ENCODE data around the gene CAMKMT. TPM values are rescaled to one million over a fixed set of nuclear protein-coding genes. Genes with fewer than 3 reads are reported as not detected.
A peak's percentile ranks its signal among the peaks of the same experiment; 100 is the strongest.

CAMKMT gene
- total RNA-seq, 3 donors from 2014 or later (not counting 1 experiment from before 2014, with no cell fraction given) = 18.1 to 25.0 (median 20.6) TPM

DNA sequence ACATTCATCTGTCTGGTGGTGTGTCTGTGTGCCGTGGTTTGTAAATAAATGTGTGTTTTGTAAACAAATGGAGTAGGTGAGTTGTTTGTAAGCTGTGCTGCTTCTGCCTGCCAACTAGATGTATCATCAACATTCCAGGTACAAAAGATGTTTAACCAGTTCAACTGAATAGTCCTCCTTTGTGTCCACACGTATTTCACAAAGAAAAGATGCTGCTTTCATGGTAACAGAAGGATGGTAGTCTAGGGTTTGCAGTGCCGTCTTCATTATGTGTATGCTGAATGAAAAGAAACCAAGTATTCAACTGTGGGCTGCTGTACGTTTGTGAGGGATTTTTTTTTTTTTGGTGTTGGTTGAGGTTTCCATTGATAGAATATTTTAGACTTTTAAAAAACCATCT, 72.1 kb downstream of the CAMKMT start:
- whole genome bisulfite sequencing (ENCODE audit: insufficient coverage) = 73% methylated on average over 3 of the region's 4 CpGs

DNA sequence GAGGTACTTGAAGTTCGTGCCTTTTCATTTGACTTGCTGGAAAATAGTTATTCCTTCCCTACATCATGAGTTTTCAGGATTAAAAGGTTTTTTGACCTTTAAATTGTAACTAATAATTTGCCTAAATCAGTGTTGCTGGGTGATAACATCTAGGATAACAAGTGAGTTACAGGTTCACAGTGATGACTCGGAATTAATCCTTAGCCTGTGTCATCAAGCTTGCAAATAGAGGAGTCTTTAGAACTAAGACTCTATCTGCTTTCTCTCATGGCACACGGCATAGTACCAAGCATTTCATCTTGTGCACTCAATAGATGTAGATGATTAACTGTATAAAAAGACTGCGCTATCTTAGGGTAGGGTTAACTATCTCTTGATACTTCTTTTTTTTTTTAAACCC, 79.5 kb downstream of the CAMKMT start:
- ATAC-seq = no peak

More for the DNA sequence above, 72.1 kb downstream of the CAMKMT start:
- Histone ChIP-seq H3K4me1 (ENCODE audit: control insufficient read depth, insufficient read depth, low read length) (peaks cover 4% of the 10 kb centered on the region), H3K9me3 (ENCODE audit: control insufficient read depth, insufficient read depth, low read length) (no peaks in the 10 kb centered on the region), H3K4me3 (ENCODE audit: low read length) (no peak overlapping the region), H3K36me3 (ENCODE audit: control insufficient read depth, insufficient read depth, low read length) (no peaks in the 10 kb centered on the region), H3K27ac (ENCODE audit: low read length) (no peak overlapping the region), H3K27me3 (ENCODE audit: control insufficient read depth, insufficient read depth, low read length) (no peaks in the 10 kb centered on the region)
- DNase-seq (no peak), ATAC-seq (no peak)
- no peak overlapping the region for H3K4me3 Mint-ChIP-seq
- intact Hi-C loops (cut with micrococcal nuclease) = no loop called here
- TF ChIP-seq, protein P1, sequence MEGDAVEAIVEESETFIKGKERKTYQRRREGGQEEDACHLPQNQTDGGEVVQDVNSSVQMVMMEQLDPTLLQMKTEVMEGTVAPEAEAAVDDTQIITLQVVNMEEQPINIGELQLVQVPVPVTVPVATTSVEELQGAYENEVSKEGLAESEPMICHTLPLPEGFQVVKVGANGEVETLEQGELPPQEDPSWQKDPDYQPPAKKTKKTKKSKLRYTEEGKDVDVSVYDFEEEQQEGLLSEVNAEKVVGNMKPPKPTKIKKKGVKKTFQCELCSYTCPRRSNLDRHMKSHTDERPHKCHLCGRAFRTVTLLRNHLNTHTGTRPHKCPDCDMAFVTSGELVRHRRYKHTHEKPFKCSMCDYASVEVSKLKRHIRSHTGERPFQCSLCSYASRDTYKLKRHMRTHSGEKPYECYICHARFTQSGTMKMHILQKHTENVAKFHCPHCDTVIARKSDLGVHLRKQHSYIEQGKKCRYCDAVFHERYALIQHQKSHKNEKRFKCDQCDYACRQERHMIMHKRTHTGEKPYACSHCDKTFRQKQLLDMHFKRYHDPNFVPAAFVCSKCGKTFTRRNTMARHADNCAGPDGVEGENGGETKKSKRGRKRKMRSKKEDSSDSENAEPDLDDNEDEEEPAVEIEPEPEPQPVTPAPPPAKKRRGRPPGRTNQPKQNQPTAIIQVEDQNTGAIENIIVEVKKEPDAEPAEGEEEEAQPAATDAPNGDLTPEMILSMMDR (IDR thresholded peaks at IDR 0.05) = no peak
- H3K9me3 Mint-ChIP-seq = no peaks in the 10 kb centered on the region
- H3K36me3 Mint-ChIP-seq = no peaks in the 10 kb centered on the region
- no peaks in the 10 kb centered on the region for H3K27me3 Mint-ChIP-seq (ENCODE audit: low read depth in 2 of 2)
- H3K27ac Mint-ChIP-seq = peak overlapping the region in 1 of 2 donors; percentile 41
- H3K4me1 Mint-ChIP-seq = peaks cover 32 to 35% of the 10 kb centered on the region in 2 donors

DNA sequence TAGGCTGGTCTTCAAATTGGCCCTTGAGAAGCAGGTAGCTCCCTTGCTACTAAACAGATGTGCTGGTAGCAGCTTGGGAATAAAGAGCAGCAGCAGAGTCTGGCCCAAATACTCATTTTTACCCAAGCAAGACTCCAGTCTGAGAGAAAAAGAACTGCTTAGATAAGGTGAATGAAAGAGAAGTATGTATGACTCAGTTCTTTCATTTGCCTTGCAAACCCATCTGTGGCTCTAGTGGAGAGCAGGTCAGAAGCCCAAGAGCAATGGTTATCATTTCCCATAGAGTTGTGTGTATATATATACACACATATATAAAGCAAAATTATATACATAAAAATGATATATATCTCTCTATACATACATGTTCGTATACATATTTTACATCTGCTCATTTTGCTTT, 80.3 kb downstream of the CAMKMT start:
- intact Hi-C loops (cut with micrococcal nuclease) = no loop called here
- peaks cover 4 to 18% of the 10 kb centered on the region in 2 donors for H3K4me1 Mint-ChIP-seq
- DNase-seq (no peak), ATAC-seq (no peak)
- H3K27ac Mint-ChIP-seq = no peak overlapping the region
- H3K4me1 ChIP-seq (ENCODE audit: control insufficient read depth, insufficient read depth, low read length) = no peaks in the 10 kb centered on the region
- peaks cover 7% of the 10 kb centered on the region for H3K36me3 Mint-ChIP-seq
- no peaks in the 10 kb centered on the region for H3K9me3 ChIP-seq (ENCODE audit: control insufficient read depth, insufficient read depth, low read length)
- no peaks in the 10 kb centered on the region for H3K27me3 ChIP-seq (ENCODE audit: control insufficient read depth, insufficient read depth, low read length)
- no peak overlapping the region for H3K4me3 Mint-ChIP-seq
- TF ChIP-seq, protein P1 (IDR thresholded peaks at IDR 0.05) = no peak
- peaks cover 0 to 3% of the 10 kb centered on the region in 2 donors for H3K9me3 Mint-ChIP-seq
- H3K27ac ChIP-seq (ENCODE audit: low read length) = no peak overlapping the region
- no peaks in the 10 kb centered on the region for H3K36me3 ChIP-seq (ENCODE audit: control insufficient read depth, insufficient read depth, low read length)
- H3K4me3 ChIP-seq (ENCODE audit: low read length) = no peak overlapping the region
- H3K27me3 Mint-ChIP-seq (ENCODE audit: low read depth in 2 of 2) = no peaks in the 10 kb centered on the region
- 100% methylated on average over 1 of the region's 1 CpG for WGBS (ENCODE audit: insufficient coverage)

More for the DNA sequence above, 79.5 kb downstream of the CAMKMT start:
- 100% methylated on average over 2 of the region's 4 CpGs for WGBS (ENCODE audit: insufficient coverage)
- Histone ChIP-seq H3K27ac (ENCODE audit: low read length) (no peak overlapping the region), H3K27me3 (ENCODE audit: control insufficient read depth, insufficient read depth, low read length) (no peaks in the 10 kb centered on the region), H3K36me3 (ENCODE audit: control insufficient read depth, insufficient read depth, low read length) (no peaks in the 10 kb centered on the region), H3K9me3 (ENCODE audit: control insufficient read depth, insufficient read depth, low read length) (no peaks in the 10 kb centered on the region), H3K4me3 (ENCODE audit: low read length) (no peak overlapping the region), H3K4me1 (ENCODE audit: control insufficient read depth, insufficient read depth, low read length) (no peaks in the 10 kb centered on the region)
- peaks cover 7% of the 10 kb centered on the region for H3K36me3 Mint-ChIP-seq
- peaks cover 0 to 3% of the 10 kb centered on the region in 2 donors for H3K9me3 Mint-ChIP-seq
- no peak for DNase-seq
- peaks cover 4 to 14% of the 10 kb centered on the region in 2 donors for H3K4me1 Mint-ChIP-seq
- TF ChIP-seq, protein P1 (IDR thresholded peaks at IDR 0.05) = no peak
- intact Hi-C loops (cut with micrococcal nuclease) = no loop called here
- H3K27ac Mint-ChIP-seq = no peak overlapping the region
- no peak overlapping the region for H3K4me3 Mint-ChIP-seq
- H3K27me3 Mint-ChIP-seq (ENCODE audit: low read depth in 2 of 2) = no peaks in the 10 kb centered on the region

DNA sequence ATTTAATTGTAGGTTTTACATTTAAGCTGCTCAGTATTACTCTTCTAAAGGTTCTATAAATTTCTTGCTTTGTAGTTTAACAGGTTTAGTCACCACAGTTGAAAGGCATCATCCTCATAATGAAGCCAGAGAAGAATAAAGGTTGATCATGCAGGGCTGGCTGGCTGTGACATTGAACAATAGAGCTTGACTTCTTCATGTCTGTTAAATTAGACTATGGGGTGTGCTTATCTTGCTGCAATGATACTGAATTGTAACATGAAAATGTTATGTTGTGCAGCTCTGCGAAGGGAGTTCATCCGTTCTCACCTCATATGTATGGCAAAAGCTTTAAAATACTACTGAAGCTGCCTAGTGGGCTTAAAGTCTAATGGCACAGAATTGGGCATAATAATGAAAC, 81.8 kb downstream of the CAMKMT start:
- ATAC-seq = no peak
- Mint-ChIP-seq H3K9me3 (peaks cover 0 to 3% of the 10 kb centered on the region in 2 donors), H3K27ac (no peak overlapping the region), H3K4me3 (no peak overlapping the region), H3K4me1 (peaks cover 4 to 14% of the 10 kb centered on the region in 2 donors), H3K36me3 (peaks cover 7% of the 10 kb centered on the region), H3K27me3 (ENCODE audit: low read depth in 2 of 2) (no peaks in the 10 kb centered on the region)
- Histone ChIP-seq H3K4me3 (ENCODE audit: low read length) (no peak overlapping the region), H3K27me3 (ENCODE audit: control insufficient read depth, insufficient read depth, low read length) (no peaks in the 10 kb centered on the region), H3K36me3 (ENCODE audit: control insufficient read depth, insufficient read depth, low read length) (no peaks in the 10 kb centered on the region), H3K9me3 (ENCODE audit: control insufficient read depth, insufficient read depth, low read length) (no peaks in the 10 kb centered on the region), H3K4me1 (ENCODE audit: control insufficient read depth, insufficient read depth, low read length) (no peaks in the 10 kb centered on the region), H3K27ac (ENCODE audit: low read length) (no peak overlapping the region)
- DNase-seq = no peak
- WGBS (ENCODE audit: insufficient coverage) = 100% methylated on average over 2 of the region's 2 CpGs
- TF ChIP-seq, protein P1 (IDR thresholded peaks at IDR 0.05) = no peak
- intact Hi-C loops (cut with micrococcal nuclease) = no loop called here
